Measurements from ENCODE around the gene PPP1R12A.

DNA sequence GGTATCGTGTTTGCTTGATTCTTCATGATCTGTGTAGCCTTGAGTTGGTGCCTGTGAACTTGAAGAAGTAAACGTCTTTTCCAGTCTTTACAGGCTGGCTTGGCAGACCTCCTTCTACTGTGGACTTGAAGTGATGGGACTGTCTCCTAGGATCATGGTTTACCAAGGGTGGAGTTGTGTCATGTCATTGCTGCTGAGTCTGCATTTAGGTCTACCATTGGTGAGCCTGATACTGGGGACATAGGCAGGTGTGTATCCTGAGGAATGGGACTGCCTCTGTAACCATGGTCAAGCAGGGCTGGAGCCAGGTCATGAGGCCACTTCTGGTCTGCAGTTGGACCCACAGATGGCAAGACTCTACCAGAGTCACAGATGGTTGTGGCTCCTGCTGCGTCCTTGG, 20.7 kb upstream of the PPP1R12A start:
- TF ChIP-seq CTCF (IDR thresholded peaks at IDR 0.05), result no peak
- no peak for TF ChIP-seq POLR2A (IDR thresholded peaks at IDR 0.05)
